NCI-H524 treated with DMSO at 0.1 percent for 48 hours (cell line): ENCODE data around the gene RRBP1.

Experiments
- DNase-seq: peaks from one replicate; lab custom pipeline; 2025; lab: John Stamatoyannopoulos, UW

Gene RRBP1

GRCh38 chr20:17609811-17610377, 72.1 kb downstream of the RRBP1 start:
- no peak for DNase-seq

GRCh38 chr20:17608701-17609497, 73.1 kb downstream of the RRBP1 start:
- DNase-seq, result no peak

GRCh38 chr20:17606001-17606400, 76.0 kb downstream of the RRBP1 start:
- no peak for DNase-seq

- no peak for DNase-seq
Observed at GRCh38 chr20:17605131-17605660, 76.8 kb downstream of the RRBP1 start.

GRCh38 chr20:17602493-17602892, 79.5 kb downstream of the RRBP1 start:
- DNase-seq, result no peak

- no peak for DNase-seq
Observed at GRCh38 chr20:17601957-17602356, 80.1 kb downstream of the RRBP1 start.

- DNase-seq, result no peak
Observed at GRCh38 chr20:17598013-17598550, 84.0 kb downstream of the RRBP1 start.

- DNase-seq, result no peak
Observed at GRCh38 chr20:17595856-17596255, 86.2 kb downstream of the RRBP1 start.

GRCh38 chr20:17594443-17594842, 87.6 kb downstream of the RRBP1 start:
- DNase-seq, result no peak

- DNase-seq, result no peak
Observed at GRCh38 chr20:17593902-17594301, 88.1 kb downstream of the RRBP1 start.

GRCh38 chr20:17590245-17590644, 91.8 kb downstream of the RRBP1 start:
- DNase-seq, result no peak

- DNase-seq, result no peak
Observed at GRCh38 chr20:17589161-17589834, 92.7 kb downstream of the RRBP1 start.

GRCh38 chr20:17587824-17588223, 94.2 kb downstream of the RRBP1 start:
- no peak for DNase-seq

GRCh38 chr20:17587148-17587547, 94.9 kb downstream of the RRBP1 start:
- DNase-seq, result no peak

- no peak for DNase-seq
Observed at GRCh38 chr20:17586250-17586649, 95.8 kb downstream of the RRBP1 start.

- DNase-seq, result no peak
Observed at GRCh38 chr20:17584689-17585088, 97.4 kb downstream of the RRBP1 start.

GRCh38 chr20:17583126-17583525, 98.9 kb downstream of the RRBP1 start:
- no peak for DNase-seq

- no peak for DNase-seq
Observed at GRCh38 chr20:17580895-17581294, 101.1 kb downstream of the RRBP1 start.

- DNase-seq, result no peak
Observed at GRCh38 chr20:17579369-17580039, 102.5 kb downstream of the RRBP1 start.

GRCh38 chr20:17576215-17576614, 105.8 kb downstream of the RRBP1 start:
- DNase-seq, result no peak

GRCh38 chr20:17573463-17573862, 108.6 kb downstream of the RRBP1 start:
- no peak for DNase-seq

GRCh38 chr20:17572034-17572638, 109.9 kb downstream of the RRBP1 start:
- no peak for DNase-seq
